ENCODE results near the gene RIC1.
"Not testable (repeated sequence)": the region's sequence is repeated elsewhere in the genome, so short reads cannot be mapped to it uniquely, and the experiment has no call there.

Gene RIC1

GRCh38 chr9:5683591-5683990 lies 54.7 kb downstream of the RIC1 start:
- DNase-seq = not testable (repeated sequence)

- no peak for DNase-seq
These were observed 55.2 kb downstream of the RIC1 start for GRCh38 chr9:5684101-5684500.

- no peak for DNase-seq
These were observed 59.2 kb downstream of the RIC1 start for GRCh38 chr9:5688109-5688508.

GRCh38 chr9:5690278-5690677 lies 61.4 kb downstream of the RIC1 start:
- DNase-seq = no peak

- no peak for DNase-seq
These were observed 67.0 kb downstream of the RIC1 start for GRCh38 chr9:5695860-5696259.

- no peak for DNase-seq
These were observed 68.0 kb downstream of the RIC1 start for GRCh38 chr9:5696884-5697283.

- no peak for DNase-seq
These were observed 69.1 kb downstream of the RIC1 start for GRCh38 chr9:5698004-5698403.

- DNase-seq = no peak
These were observed 70.1 kb downstream of the RIC1 start for GRCh38 chr9:5698810-5699556.

- no peak for DNase-seq
These were observed 79.5 kb downstream of the RIC1 start for GRCh38 chr9:5708414-5708813.

- DNase-seq = no peak
These were observed 83.9 kb downstream of the RIC1 start for GRCh38 chr9:5712651-5713390.

- no peak for DNase-seq
These were observed 85.8 kb downstream of the RIC1 start for GRCh38 chr9:5714501-5715401.

- DNase-seq = no peak
These were observed 86.7 kb downstream of the RIC1 start for GRCh38 chr9:5715548-5716127.

GRCh38 chr9:5717434-5717833 lies 88.5 kb downstream of the RIC1 start:
- not testable (repeated sequence) for DNase-seq

GRCh38 chr9:5718296-5719032 lies 89.6 kb downstream of the RIC1 start:
- no peak for DNase-seq

GRCh38 chr9:5719100-5719926 lies 90.4 kb downstream of the RIC1 start:
- no peak for DNase-seq

GRCh38 chr9:5720151-5720550 lies 91.2 kb downstream of the RIC1 start:
- DNase-seq = no peak

- DNase-seq = no peak
These were observed 92.6 kb downstream of the RIC1 start for GRCh38 chr9:5721279-5722087.

- not testable (repeated sequence) for DNase-seq
These were observed 93.8 kb downstream of the RIC1 start for GRCh38 chr9:5722679-5723078.

GRCh38 chr9:5735072-5735471 lies 106.2 kb downstream of the RIC1 start:
- DNase-seq = no peak

- no peak for DNase-seq
These were observed 107.8 kb downstream of the RIC1 start for GRCh38 chr9:5736563-5737346.

All from CD4-positive, alpha-beta T cell treated with Interleukin-1 beta for 1 hour (primary cell).